H1 (cell line): ENCODE results near the gene PRADC1. TPM values are rescaled to one million over a fixed set of nuclear protein-coding genes. Genes with fewer than 3 reads are reported as not detected.

Experiments used
- CTCF ChIA-PET: fragments of 300-600 bp; sonication (Branson Sonifier 250); formaldehyde crosslinking; loops from one replicate; lab custom pipeline; 2021; ENCODE audit not compliant: partially characterized antibody; lab: Charles Lee
- POLR2A ChIA-PET: fragments of 300-600 bp; sonication (Branson Sonifier 250); formaldehyde crosslinking; loops from one replicate; lab custom pipeline; 2021; ENCODE audit warnings: inconsistent platforms; ENCODE audit not compliant: partially characterized antibody; lab: Charles Lee
- DNase-seq, 2 experiments: peaks; one replicate each; pipeline versions ENCODE4 v3.0.0 to v3.0.0-alpha.2; 2010 to 2022; ENCODE audit warnings: low spot score in 2 of 2, low read depth in 1 of 2, mixed read lengths in 1 of 2
- FAIRE-seq: peaks from 2 replicates; lab custom pipeline; 2011; peaks lifted over from hg19 to GRCh38; lab: Jason Lieb, UNC
- H2AFZ ChIP-seq: 2 replicates; pipeline ENCODE4 v1.8.1; 2012; ENCODE audit warnings: low read length, inconsistent platforms
- H2AK5ac ChIP-seq: 2 replicates; pipeline ENCODE4 v1.6.1; 2013; ENCODE audit warnings: low read depth, low read length
- H2BK120ac ChIP-seq: replicated peaks from 2 replicates; pipeline ENCODE3; 2013; ENCODE audit warnings: low read depth, low read length, inconsistent platforms
- H2BK12ac ChIP-seq: 2 replicates; pipeline ENCODE4 v1.6.1; 2013; ENCODE audit warnings: low read depth, low read length
- H2BK15ac ChIP-seq: 2 replicates; pipeline ENCODE4 v1.6.1; 2013; ENCODE audit warnings: low read length
- H2BK20ac ChIP-seq: 2 replicates; pipeline ENCODE4 v1.6.1; 2013; ENCODE audit warnings: low read length
- H2BK5ac ChIP-seq: 2 replicates; pipeline ENCODE4 v1.6.1; 2013; ENCODE audit warnings: low read depth, low read length
- H3K14ac ChIP-seq: 2 replicates; pipeline ENCODE4 v1.6.1; 2013; ENCODE audit warnings: inconsistent platforms; ENCODE audit not compliant: insufficient read length
- H3K18ac ChIP-seq: 2 replicates; pipeline ENCODE4 v1.6.1; 2013; ENCODE audit warnings: low read length; ENCODE audit errors: extremely low read depth
- H3K23ac ChIP-seq: 2 replicates; pipeline ENCODE4 v1.6.1; 2013; ENCODE audit warnings: inconsistent platforms; ENCODE audit not compliant: insufficient read length
- H3K23me2 ChIP-seq: 2 replicates; pipeline ENCODE4 v1.6.1; 2013; ENCODE audit warnings: low read depth, low read length
- H3K27ac ChIP-seq: 2 replicates; pipeline ENCODE4 v1.6.1; 2011; ENCODE audit warnings: low read depth, low read length, inconsistent platforms
- H3K27me3 ChIP-seq, 4 experiments: replicated peaks in 1 of 4; 1 replicate in 1 of 4; 2 replicates in 3 of 4; pipeline versions ENCODE4 v1.6.1 to v1.8.1; 2011 to 2013; ENCODE audit warnings: low read length in 3 of 4, mild to moderate bottlenecking in 3 of 4, inconsistent platforms in 2 of 4, mixed read lengths in 2 of 4, moderate library complexity in 1 of 4; ENCODE audit not compliant: control insufficient read depth in 3 of 4, insufficient read depth in 3 of 4; ENCODE audit errors: extremely low read depth in 1 of 4
- H3K36me3 ChIP-seq, 4 experiments: 2 replicates each; pipeline versions ENCODE4 v1.6.1 to v1.8.1; 2011 to 2013; ENCODE audit warnings: mild to moderate bottlenecking in 4 of 4, low read length in 3 of 4, moderate library complexity in 2 of 4, control low read depth in 1 of 4, inconsistent platforms in 1 of 4; ENCODE audit not compliant: insufficient read depth in 4 of 4, control insufficient read depth in 2 of 4
- H3K4ac ChIP-seq: replicated peaks from 2 replicates; pipeline ENCODE3; 2013; ENCODE audit warnings: low read length, low read depth, mixed read lengths, inconsistent platforms; ENCODE audit not compliant: insufficient read length
- H3K4me1 ChIP-seq, 4 experiments: replicated peaks in 1 of 4; 1 replicate in 1 of 4; 2 replicates in 3 of 4; pipeline versions ENCODE4 v1.6.1 to v1.8.1; 2011 to 2013; ENCODE audit warnings: low read length in 3 of 4, inconsistent platforms in 2 of 4, mixed read lengths in 1 of 4; ENCODE audit not compliant: insufficient read depth in 4 of 4, control insufficient read depth in 3 of 4
- H3K4me2 ChIP-seq, 2 experiments: 2 replicates each; pipeline versions ENCODE4 v1.6.1 to v1.8.1; 2011 to 2013; ENCODE audit warnings: low read depth in 2 of 2, low read length in 2 of 2, control low read depth in 1 of 2, inconsistent platforms in 1 of 2, mild to moderate bottlenecking in 1 of 2; ENCODE audit not compliant: insufficient read depth in 1 of 2
- H3K4me3 ChIP-seq, 4 experiments: fragments of 200-600, 300-600 bp in 1 of 4; sonication (generic), shearing (Covaris generic), sonication (Bioruptor Twin) in 1 of 4; 2 replicates each; pipeline versions ENCODE4 v1.5.1 to v1.8.1; 2011 to 2016; ENCODE audit warnings: low read length in 4 of 4, low read depth in 3 of 4, control low read depth in 2 of 4, inconsistent platforms in 2 of 4, mild to moderate bottlenecking in 2 of 4, mixed read lengths in 1 of 4, moderate library complexity in 1 of 4; ENCODE audit not compliant: insufficient read depth in 2 of 4; ENCODE audit errors: extremely low read depth in 1 of 4
- H3K56ac ChIP-seq: replicated peaks from 2 replicates; pipeline ENCODE3; 2013; ENCODE audit warnings: low read depth, mild to moderate bottlenecking, mixed read lengths, low read length, inconsistent platforms; ENCODE audit not compliant: insufficient read length
- H3K79me1 ChIP-seq: 2 replicates; pipeline ENCODE4 v1.6.1; 2013; ENCODE audit warnings: low read depth, low read length, control low read depth
- H3K79me2 ChIP-seq, 2 experiments: 2 replicates each; pipeline versions ENCODE4 v1.6.1 to v1.8.1; 2012 to 2013; ENCODE audit warnings: low read length in 2 of 2, mild to moderate bottlenecking in 2 of 2, inconsistent platforms in 1 of 2; ENCODE audit not compliant: insufficient read depth in 2 of 2, control insufficient read depth in 1 of 2
- H3K9ac ChIP-seq, 4 experiments: replicated peaks in 1 of 4; 1 replicate in 1 of 4; 2 replicates in 3 of 4; pipeline versions ENCODE4 v1.6.1 to v1.8.1; 2011 to 2013; ENCODE audit warnings: low read depth in 3 of 4, low read length in 3 of 4, control low read depth in 2 of 4, mild to moderate bottlenecking in 2 of 4, moderate library complexity in 2 of 4, inconsistent platforms in 1 of 4; ENCODE audit errors: extremely low read depth in 1 of 4
- H3K9me3 ChIP-seq, 2 experiments: 2 replicates each; pipeline versions ENCODE4 v1.6.1 to v1.8.1; 2012 to 2013; ENCODE audit warnings: mild to moderate bottlenecking in 2 of 2, moderate library complexity in 2 of 2, control low read depth in 1 of 2, inconsistent platforms in 1 of 2, low read depth in 1 of 2, low read length in 1 of 2, mixed read lengths in 1 of 2; ENCODE audit not compliant: insufficient read depth in 2 of 2
- H4K20me1 ChIP-seq, 2 experiments: replicated peaks in 1 of 2; 2 replicates each; pipeline versions ENCODE3 to v1.8.1; 2011 to 2013; ENCODE audit warnings: inconsistent platforms in 2 of 2, low read length in 2 of 2, mild to moderate bottlenecking in 1 of 2; ENCODE audit not compliant: insufficient read depth in 2 of 2, control insufficient read depth in 1 of 2
- H4K5ac ChIP-seq: 2 replicates; pipeline ENCODE4 v1.6.1; 2013; ENCODE audit warnings: low read length, low read depth, mixed read lengths, inconsistent platforms; ENCODE audit not compliant: insufficient read length
- H4K8ac ChIP-seq: 2 replicates; pipeline ENCODE4 v1.8.0; 2013; ENCODE audit warnings: mild to moderate bottlenecking, moderate library complexity, low read length, inconsistent platforms; ENCODE audit not compliant: insufficient read depth; ENCODE audit errors: extremely low read depth
- H4K91ac ChIP-seq: replicated peaks from 2 replicates; pipeline ENCODE3; 2013; ENCODE audit warnings: low read length, mixed read lengths, inconsistent platforms; ENCODE audit not compliant: insufficient read length
- ATF2 ChIP-seq: IDR thresholded peaks from 2 replicates; pipeline ENCODE4 v1.6.1; 2012; ENCODE audit warnings: low read length, inconsistent platforms
- BACH1 ChIP-seq: IDR thresholded peaks from 2 replicates; pipeline ENCODE4 v1.6.1; 2012; ENCODE audit warnings: low read length, improper control_type of control experiment
- CREB1 ChIP-seq: IDR thresholded peaks from 2 replicates; pipeline ENCODE4 v1.6.1; 2012; ENCODE audit warnings: inconsistent platforms
- CTBP2 ChIP-seq: IDR thresholded peaks from 2 replicates; pipeline ENCODE4 v1.7.0; 2011; ENCODE audit warnings: borderline replicate concordance, mild to moderate bottlenecking, moderate library complexity, mixed read lengths, low read length; ENCODE audit not compliant: insufficient read depth, insufficient read length
- CTCF ChIP-seq, 3 experiments: IDR thresholded peaks; 1 replicate in 2 of 3; 2 replicates in 1 of 3; pipeline versions ENCODE4 v1.5.1 to v1.6.1; 2011; ENCODE audit warnings: low read length in 3 of 3, mild to moderate bottlenecking in 3 of 3, inconsistent platforms in 2 of 3, low read depth in 1 of 3, moderate library complexity in 1 of 3; ENCODE audit not compliant: insufficient read depth in 1 of 3; ENCODE audit errors: control extremely low read depth in 1 of 3
- SIX5 ChIP-seq: IDR thresholded peaks from 2 replicates; pipeline ENCODE4 v1.6.1; 2011; ENCODE audit warnings: mild to moderate bottlenecking, low read depth, low read length
- TAF7 ChIP-seq: optimal IDR thresholded peaks from 2 replicates; pipeline ENCODE3; 2011; ENCODE audit warnings: low read depth, mild to moderate bottlenecking, inconsistent platforms, low read length, moderate library complexity, borderline replicate concordance
- TEAD4 ChIP-seq: IDR thresholded peaks from 2 replicates; pipeline ENCODE4 v1.6.1; 2012; ENCODE audit warnings: low read depth, low read length, inconsistent platforms, mixed read lengths
- WGBS, 2 experiments: shearing (Covaris generic) in 1 of 2; methylation state at CpG; one replicate each; pipeline versions ENCODE4 v1.1.6 to v1.1.7; 2013 to 2015; ENCODE audit warnings: low lambda C conversion rate in 2 of 2, mixed read lengths in 2 of 2, inconsistent platforms in 1 of 2, low coverage in 1 of 2, missing lambda C conversion rate in 1 of 2; ENCODE audit not compliant: insufficient replicate concordance in 2 of 2, insufficient coverage in 1 of 2, insufficient read length in 1 of 2; ENCODE audit errors: extremely low coverage in 1 of 2, missing lambda C conversion rate in 1 of 2; 5-methylcytosine and 5-hydroxymethylcytosine counted together
- polyA plus RNA-seq, 7 experiments: library from polyadenylated mRNA; depleted of rRNA in 3 of 7; stranded (reverse) in 5 of 7; unstranded in 2 of 7; fragments of >200 nt in 5 of 7; fragments of 200-250 nt in 2 of 7; gene quantifications; 1 replicate in 5 of 7; 2 replicates in 1 of 7; 4 replicates in 1 of 7; pipeline versions ENCODE4 v1.2.1 to v1.2.3, GENCODE V29; 2011 to 2013; ENCODE audit warnings: missing spikeins in 2 of 7, mixed read lengths in 2 of 7
- total RNA-seq: library from RNA; stranded (reverse); fragmentation: NEBNext Ultra II Directional; extraction: Animal tissue kit (Norgen Biotek cat#: 25700); gene quantifications from 2 replicates; pipeline ENCODE4 v1.2.1, GENCODE V29; 2021

Gene PRADC1
- total and polyA plus RNA-seq, 2 of the 8 experiments (the other 6 are each of a cell fraction or from before 2014, with no cell fraction given), result 8.9 to 13.1 TPM

GRCh38 chr2:73254343-73255006 is 21.4 kb upstream of the PRADC1 start:
- Histone ChIP-seq H3K79me2 (no peaks in the 10 kb centered on the region), H3K14ac (no peak overlapping the region), H3K56ac (no peak overlapping the region), H3K4me3 (no peak overlapping the region), H3K27ac (no peak overlapping the region), H3K4me1 (peaks cover 0 to 7% (median 1%) of the 10 kb centered on the region in 4 experiments; a peak in 2 of 7 replicates), H3K79me1 (no peaks in the 10 kb centered on the region), H3K9me3 (no peaks in the 10 kb centered on the region), H3K9ac (0 out of 7 replicates have a peak overlapping the region, but pooled peaks of 1 of the 4 experiments have one; percentile 40), H4K91ac (no peak overlapping the region), H2BK12ac (no peak overlapping the region), H3K27me3 (no peaks in the 10 kb centered on the region), H2BK120ac (no peak overlapping the region), H2BK15ac (no peak overlapping the region), H4K20me1 (peaks cover 15 to 22% of the 10 kb centered on the region in 2 experiments), H3K23me2 (no peaks in the 10 kb centered on the region), H2AFZ (no peak overlapping the region), H2BK20ac (no peak overlapping the region), H3K4me2 (no peak overlapping the region), H4K5ac (no peak overlapping the region), H3K4ac (no peak overlapping the region), H3K23ac (no peak overlapping the region), H4K8ac (no peak overlapping the region), H2BK5ac (no peak overlapping the region), H3K18ac (no peak overlapping the region), H2AK5ac (no peak overlapping the region), H3K36me3 (peaks cover 26 to 58% (median 39%) of the 10 kb centered on the region in 4 experiments)
- FAIRE-seq (no peak), DNase-seq (no peak)
- 88% methylated on average over 7 of the region's 7 CpGs; no CpG with 5 or more reads in 1 of the 2 experiments for WGBS, 2 experiments
- ChIA-PET CTCF (interaction anchor here (0.8 to 7.0 kb wide), 5 partner anchors 9 to 168 kb away, joined by 3 to 51 read pairs (median 5); partner anchors contain the start of genes CCT7 and PRADC1), POLR2A (interaction anchor here (0.6 to 6.5 kb wide), 11 partner anchors 8 to 36 kb away, joined by 3 to 105 read pairs (median 5); partner anchors contain the start of genes CCT7, FBXO41 and PRADC1)
- TF ChIP-seq CTBP2 (no peak), ATF2 (no peak), BACH1 (no peak), TEAD4 (no peak), CTCF (IDR thresholded peaks at IDR 0.05; ENCODE audit: control extremely low read depth in 1 of 3, insufficient read depth in 1 of 3, low read depth in 1 of 3, low read length in 3 of 3) (no peak), SIX5 (no peak), TAF7 (no peak), CREB1 (no peak)
